ENCODE results near the gene TULP4. TPM values are rescaled to one million over a fixed set of nuclear protein-coding genes. Genes with fewer than 3 reads are reported as not detected.

Gene TULP4
- total and polyA plus RNA-seq, 7 donors = 2.4 to 142 (median 98.7) TPM

DNA sequence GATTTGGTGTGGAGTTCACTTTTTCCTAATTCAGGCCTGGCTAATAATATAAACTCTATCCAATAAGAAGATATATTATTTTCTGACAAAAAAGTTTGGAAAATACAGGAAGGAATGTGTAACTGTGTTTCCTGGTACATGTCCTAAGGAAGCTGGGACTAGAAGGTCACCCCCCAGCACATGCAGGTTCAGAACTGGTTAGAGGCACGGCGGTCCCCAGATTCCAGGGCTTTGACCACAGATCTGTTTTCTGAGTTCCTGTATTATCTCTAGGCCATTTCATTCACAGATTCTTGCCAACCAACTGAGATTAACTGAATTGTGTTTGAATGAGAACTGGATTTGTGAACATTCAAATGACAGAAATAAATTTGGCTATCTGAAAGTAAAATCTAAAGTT is 94.5 kb downstream of the TULP4 start:
- TF ChIP-seq, protein P1, sequence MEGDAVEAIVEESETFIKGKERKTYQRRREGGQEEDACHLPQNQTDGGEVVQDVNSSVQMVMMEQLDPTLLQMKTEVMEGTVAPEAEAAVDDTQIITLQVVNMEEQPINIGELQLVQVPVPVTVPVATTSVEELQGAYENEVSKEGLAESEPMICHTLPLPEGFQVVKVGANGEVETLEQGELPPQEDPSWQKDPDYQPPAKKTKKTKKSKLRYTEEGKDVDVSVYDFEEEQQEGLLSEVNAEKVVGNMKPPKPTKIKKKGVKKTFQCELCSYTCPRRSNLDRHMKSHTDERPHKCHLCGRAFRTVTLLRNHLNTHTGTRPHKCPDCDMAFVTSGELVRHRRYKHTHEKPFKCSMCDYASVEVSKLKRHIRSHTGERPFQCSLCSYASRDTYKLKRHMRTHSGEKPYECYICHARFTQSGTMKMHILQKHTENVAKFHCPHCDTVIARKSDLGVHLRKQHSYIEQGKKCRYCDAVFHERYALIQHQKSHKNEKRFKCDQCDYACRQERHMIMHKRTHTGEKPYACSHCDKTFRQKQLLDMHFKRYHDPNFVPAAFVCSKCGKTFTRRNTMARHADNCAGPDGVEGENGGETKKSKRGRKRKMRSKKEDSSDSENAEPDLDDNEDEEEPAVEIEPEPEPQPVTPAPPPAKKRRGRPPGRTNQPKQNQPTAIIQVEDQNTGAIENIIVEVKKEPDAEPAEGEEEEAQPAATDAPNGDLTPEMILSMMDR (IDR thresholded peaks at IDR 0.05) = no peak
- TF ChIP-seq POLR2AphosphoS5 (IDR thresholded peaks at IDR 0.05) = no peak
- no peak for TF ChIP-seq POLR2A (IDR thresholded peaks at IDR 0.05)
- TF ChIP-seq EP300 (IDR thresholded peaks at IDR 0.05) = no peak
- 91 to 93% methylated on average over 2 of the region's 2 CpGs for WGBS, 2 donors
- intact Hi-C loops (cut with DNase I) = no loop called here
- Histone ChIP-seq H3K27ac (no peak overlapping the region), H3K4me1 (peaks cover 0 to 26% (median 5%) of the 10 kb centered on the region in 4 donors), H3K4me3 (no peak overlapping the region), H3K36me3 (no peaks in the 10 kb centered on the region), H3K9me3 (no peaks in the 10 kb centered on the region), H3K27me3 (no peaks in the 10 kb centered on the region)
- no peak for DNase-seq

DNA sequence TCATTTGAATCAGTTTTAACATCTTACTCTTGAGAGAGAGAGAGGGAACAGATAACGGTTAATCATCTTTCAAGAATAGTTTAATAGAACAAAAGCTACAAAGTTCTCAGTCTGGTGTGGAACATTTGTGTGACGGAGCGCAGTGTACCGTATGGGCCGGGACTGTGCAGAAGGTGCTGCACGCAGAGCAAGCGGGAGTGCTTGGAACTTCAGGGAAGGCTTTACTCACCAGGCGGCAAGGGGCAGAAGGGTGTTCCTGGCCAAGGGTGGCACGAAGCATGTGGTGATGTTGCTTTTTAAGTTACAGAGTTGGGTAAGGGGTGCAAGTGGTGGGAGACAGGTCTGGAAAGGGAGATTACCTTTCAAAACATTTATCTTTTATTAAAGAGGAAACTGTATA is 95.7 kb downstream of the TULP4 start:
- H3K4me3 ChIP-seq = no peak overlapping the region
- H3K9me3 ChIP-seq = no peaks in the 10 kb centered on the region
- intact Hi-C loops (cut with DNase I) = no loop called here
- TF ChIP-seq POLR2AphosphoS5 (IDR thresholded peaks at IDR 0.05) (no peak), POLR2A (IDR thresholded peaks at IDR 0.05) (no peak)
- no peak for DNase-seq
- H3K27me3 ChIP-seq = no peaks in the 10 kb centered on the region
- H3K36me3 ChIP-seq = no peaks in the 10 kb centered on the region
- 96 to 97% methylated on average over 9 of the region's 9 CpGs for WGBS, 2 donors
- peaks cover 0 to 18% (median 2%) of the 10 kb centered on the region in 4 donors for H3K4me1 ChIP-seq
- no peak overlapping the region for H3K27ac ChIP-seq

DNA sequence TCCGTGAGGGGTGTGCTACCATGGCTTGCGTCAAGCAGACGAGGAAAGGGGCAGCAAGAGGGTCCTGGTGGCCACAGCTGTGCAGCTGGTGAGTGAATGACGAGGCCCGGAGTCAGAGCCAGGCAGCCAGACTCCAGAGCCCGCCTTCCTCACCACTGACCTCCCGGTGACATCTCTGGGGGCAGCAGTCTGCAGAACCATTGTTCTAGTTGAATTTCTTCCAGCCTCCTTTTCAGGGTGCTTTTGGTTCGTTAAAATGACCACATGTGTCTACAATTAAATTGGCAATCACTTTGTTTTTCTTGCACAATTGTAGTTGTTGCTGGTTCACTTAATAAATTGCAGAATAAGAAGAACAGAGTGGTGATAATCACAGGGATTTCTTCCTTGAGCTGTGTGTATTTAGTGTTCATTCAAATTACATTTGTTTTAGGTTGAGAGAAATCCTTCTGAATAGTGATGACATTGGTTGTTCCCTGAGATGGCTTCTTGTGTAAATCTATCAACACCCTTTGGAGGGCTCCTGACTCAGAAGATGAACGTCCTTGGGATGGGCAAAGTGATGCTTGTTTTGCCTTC is 96.4 kb downstream of the TULP4 start:
- no peaks in the 10 kb centered on the region for H3K27me3 ChIP-seq
- H3K36me3 ChIP-seq = peaks cover 0 to 4% (median 0%) of the 10 kb centered on the region in 4 donors
- DNase-seq = peak; percentile 68
- TF ChIP-seq EP300 (IDR thresholded peaks at IDR 0.05) (no peak), POLR2AphosphoS5 (IDR thresholded peaks at IDR 0.05) (no peak), POLR2A (IDR thresholded peaks at IDR 0.05) (no peak)
- TF ChIP-seq, protein P1 (IDR thresholded peaks at IDR 0.05) = no peak
- H3K9me3 ChIP-seq = no peaks in the 10 kb centered on the region
- H3K4me1 ChIP-seq = peaks cover 0 to 18% (median 2%) of the 10 kb centered on the region in 4 donors
- 78 to 82% methylated on average over 9 of the region's 9 CpGs for WGBS, 2 donors
- intact Hi-C loops (cut with DNase I) = no loop called here
- no peak overlapping the region for H3K4me3 ChIP-seq
- peak overlapping the region in 2 of 4 donors; percentile 1 to 11 for H3K27ac ChIP-seq

DNA sequence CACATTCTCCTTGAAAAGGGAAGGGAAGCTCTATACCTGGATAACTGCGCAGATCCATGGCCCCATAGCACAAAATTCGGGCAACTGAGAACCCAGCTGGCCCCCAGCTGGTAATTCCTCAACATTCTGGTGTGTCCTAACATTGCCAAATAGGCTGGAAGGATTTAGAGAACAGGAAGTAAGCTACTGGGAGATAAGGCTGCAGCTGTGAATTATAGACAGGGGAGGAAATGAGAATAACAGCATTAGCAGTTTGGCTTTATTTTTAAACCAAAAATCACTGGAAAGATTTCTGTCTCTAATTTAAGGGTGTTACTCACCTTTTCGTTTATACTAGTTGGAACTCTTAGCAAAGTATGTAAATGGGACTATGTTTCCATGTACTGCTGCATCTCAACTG is 97.2 kb downstream of the TULP4 start:
- H3K36me3 ChIP-seq = peaks cover 0 to 9% (median 0%) of the 10 kb centered on the region in 4 donors
- intact Hi-C loops (cut with DNase I) = no loop called here
- WGBS, 2 donors = 62 to 63% methylated on average over 3 of the region's 3 CpGs
- H3K4me1 ChIP-seq = peaks cover 0 to 18% (median 2%) of the 10 kb centered on the region in 4 donors
- DNase-seq = no peak
- H3K9me3 ChIP-seq = no peaks in the 10 kb centered on the region
- no peaks in the 10 kb centered on the region for H3K27me3 ChIP-seq
- H3K4me3 ChIP-seq = no peak overlapping the region
- peak overlapping the region in 2 of 4 donors; percentile 1 to 15 for H3K27ac ChIP-seq
- TF ChIP-seq EP300 (IDR thresholded peaks at IDR 0.05) (no peak), POLR2A (IDR thresholded peaks at IDR 0.05) (no peak), POLR2AphosphoS5 (IDR thresholded peaks at IDR 0.05) (peak in 1 of 4 donors; percentile 11)

DNA sequence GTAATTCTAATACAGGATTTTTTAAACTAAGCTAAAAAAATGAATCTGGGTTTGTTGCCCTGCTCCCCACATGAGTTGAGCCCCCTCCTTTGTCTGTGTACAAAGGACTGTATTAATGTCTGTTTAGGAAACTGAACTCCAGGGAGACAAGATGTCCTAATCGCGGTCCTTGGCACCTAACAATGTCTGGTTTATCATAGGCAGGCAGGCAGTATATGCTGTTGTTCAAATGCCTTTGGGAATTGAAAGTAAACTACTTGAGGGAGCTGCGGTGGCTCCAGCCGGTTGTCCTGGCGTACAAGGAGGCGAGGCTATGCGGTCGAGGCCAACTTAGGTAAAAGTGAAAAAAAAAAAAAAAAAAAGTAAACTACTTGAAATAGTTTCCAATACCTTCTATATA is 98.5 kb downstream of the TULP4 start:
- intact Hi-C loops (cut with DNase I) = no loop called here
- H3K9me3 ChIP-seq = no peaks in the 10 kb centered on the region
- TF ChIP-seq POLR2AphosphoS5 (IDR thresholded peaks at IDR 0.05) = no peak
- no peak for TF ChIP-seq POLR2A (IDR thresholded peaks at IDR 0.05)
- no peak for TF ChIP-seq EP300 (IDR thresholded peaks at IDR 0.05)
- TF ChIP-seq, protein P1 (IDR thresholded peaks at IDR 0.05) = no peak
- no peak for DNase-seq
- 81 to 82% methylated on average over 8 of the region's 8 CpGs for WGBS, 2 donors
- no peaks in the 10 kb centered on the region for H3K27me3 ChIP-seq
- peaks cover 0 to 18% (median 2%) of the 10 kb centered on the region in 4 donors for H3K4me1 ChIP-seq
- no peak overlapping the region for H3K27ac ChIP-seq
- H3K4me3 ChIP-seq = no peak overlapping the region
- H3K36me3 ChIP-seq = peaks cover 0 to 9% (median 0%) of the 10 kb centered on the region in 4 donors

Measured in sigmoid colon (tissue), 7 donors.